Fibroblast of lung (primary cell): ENCODE measurements around the gene YIF1A. TPM values are rescaled to one million over a fixed set of nuclear protein-coding genes. Genes with fewer than 3 reads are reported as not detected.
A peak's percentile ranks its signal among the peaks of the same experiment; 100 is the strongest.
"Not testable (repeated sequence)": the region's sequence is repeated elsewhere in the genome, so short reads cannot be mapped to it uniquely, and the experiment has no call there.

Experiments
- DNase-seq, 2 donors: peaks; one replicate each; pipeline versions ENCODE4 v3.0.0 to v3.0.0-alpha.2; 2010; ENCODE audit warnings: low read depth in 2 of 2
- H2AFZ ChIP-seq: 2 replicates; pipeline ENCODE4 v1.5.1; 2012; ENCODE audit warnings: low read length, control low read depth, inconsistent platforms
- H3K27ac ChIP-seq: 2 replicates; pipeline ENCODE4 v1.5.1; 2011; ENCODE audit warnings: low read length, control low read depth; ENCODE audit not compliant: insufficient read depth
- H3K27me3 ChIP-seq: 2 replicates; pipeline ENCODE4 v1.5.1; 2011; ENCODE audit warnings: mild to moderate bottlenecking, low read length; ENCODE audit not compliant: control insufficient read depth, insufficient read depth
- H3K36me3 ChIP-seq: 2 replicates; pipeline ENCODE4 v1.5.1; 2011; ENCODE audit warnings: low read length; ENCODE audit not compliant: control insufficient read depth, insufficient read depth
- H3K4me1 ChIP-seq: 2 replicates; pipeline ENCODE4 v1.5.1; 2011; ENCODE audit warnings: low read length; ENCODE audit not compliant: control insufficient read depth, insufficient read depth; ENCODE audit errors: extremely low read depth
- H3K4me2 ChIP-seq: 2 replicates; pipeline ENCODE4 v1.5.1; 2011; ENCODE audit warnings: low read length, control low read depth; ENCODE audit not compliant: insufficient read depth; ENCODE audit errors: extremely low read depth
- H3K4me3 ChIP-seq, 4 experiments: fragments of 200-600 bp in 1 of 4; sonication (generic) in 1 of 4; replicated peaks in 1 of 4; 2 replicates each; pipeline ENCODE4 v1.5.1; 2011 to 2016; ENCODE audit warnings: low read length in 4 of 4, low read depth in 3 of 4, mild to moderate bottlenecking in 3 of 4, control low read depth in 2 of 4, inconsistent platforms in 1 of 4, mixed read lengths in 1 of 4; ENCODE audit not compliant: insufficient read depth in 1 of 4; ENCODE audit errors: control extremely low read depth in 1 of 4
- H3K79me2 ChIP-seq: 2 replicates; pipeline ENCODE4 v1.5.1; 2012; ENCODE audit warnings: mild to moderate bottlenecking, low read length, inconsistent platforms; ENCODE audit not compliant: control insufficient read depth, insufficient read depth
- H3K9ac ChIP-seq: 2 replicates; pipeline ENCODE4 v1.5.1; 2011; ENCODE audit warnings: mild to moderate bottlenecking, low read length, control low read depth; ENCODE audit not compliant: insufficient read depth
- H3K9me3 ChIP-seq: 2 replicates; pipeline ENCODE4 v1.5.1; 2012; ENCODE audit warnings: low read depth, low read length; ENCODE audit not compliant: control insufficient read depth, insufficient read depth
- H4K20me1 ChIP-seq: 2 replicates; pipeline ENCODE4 v1.5.1; 2011; ENCODE audit warnings: low read length; ENCODE audit not compliant: control insufficient read depth, insufficient read depth; ENCODE audit errors: extremely low read depth
- CTCF ChIP-seq, 2 donors: IDR thresholded peaks in 1 of 2; conservative IDR thresholded peaks in 1 of 2; 1 replicate in 1 of 2; 2 replicates in 1 of 2; pipeline ENCODE4 v1.5.1; 2011 to 2012; ENCODE audit warnings: low read length in 2 of 2, control low read depth in 1 of 2, inconsistent platforms in 1 of 2, low read depth in 1 of 2, mild to moderate bottlenecking in 1 of 2
- EZH2 ChIP-seq: IDR thresholded peaks from 2 replicates; pipeline ENCODE4 v1.5.1; 2012; ENCODE audit warnings: low read length, control low read depth, mild to moderate bottlenecking; ENCODE audit errors: missing control alignments
- polyA plus RNA-seq, 2 donors: library from polyadenylated mRNA; depleted of rRNA in 1 of 2; stranded (reverse) in 1 of 2; unstranded in 1 of 2; fragments of >200 nt; gene quantifications; 2 replicates each; pipeline ENCODE4 v1.2.1, GENCODE V29; 2011 to 2012; ENCODE audit warnings: missing spikeins in 1 of 2
- total RNA-seq: library from RNA; depleted of rRNA; stranded (reverse); fragments of >200 nt; gene quantifications from 2 replicates; pipeline ENCODE4 v1.2.1, GENCODE V29; 2014

The YIF1A gene
- total and polyA plus RNA-seq, 2 donors (not counting 1 experiment from before 2014, with no cell fraction given): 160 to 167 TPM

GRCh38 chr11:66312549-66313320 is 23.8 kb upstream of the YIF1A start:
- H3K4me1 ChIP-seq: peaks cover 6% of the 10 kb centered on the region
- peaks cover 7% of the 10 kb centered on the region for H3K36me3 ChIP-seq
- H3K79me2 ChIP-seq: peaks cover 33% of the 10 kb centered on the region
- H3K9ac ChIP-seq: peak overlapping the region; percentile 85
- peak; percentile 98 to 99 for DNase-seq
- H3K4me3 ChIP-seq: peak overlapping the region; percentile 66 to 90 (median 82)
- H3K27ac ChIP-seq: peak overlapping the region; percentile 97
- H2AFZ ChIP-seq: peak overlapping the region; percentile 56
- H3K9me3 ChIP-seq: no peaks in the 10 kb centered on the region
- H4K20me1 ChIP-seq: no peaks in the 10 kb centered on the region
- TF ChIP-seq EZH2 (no peak), CTCF (conservative IDR thresholded peaks at IDR 0.05 in 1 of 2, IDR thresholded peaks at IDR 0.05 in 1 of 2; ENCODE audit: low read depth in 1 of 2, low read length in 2 of 2) (no peak)
- H3K4me2 ChIP-seq: peak overlapping the region; percentile 99
- no peaks in the 10 kb centered on the region for H3K27me3 ChIP-seq

DNA sequence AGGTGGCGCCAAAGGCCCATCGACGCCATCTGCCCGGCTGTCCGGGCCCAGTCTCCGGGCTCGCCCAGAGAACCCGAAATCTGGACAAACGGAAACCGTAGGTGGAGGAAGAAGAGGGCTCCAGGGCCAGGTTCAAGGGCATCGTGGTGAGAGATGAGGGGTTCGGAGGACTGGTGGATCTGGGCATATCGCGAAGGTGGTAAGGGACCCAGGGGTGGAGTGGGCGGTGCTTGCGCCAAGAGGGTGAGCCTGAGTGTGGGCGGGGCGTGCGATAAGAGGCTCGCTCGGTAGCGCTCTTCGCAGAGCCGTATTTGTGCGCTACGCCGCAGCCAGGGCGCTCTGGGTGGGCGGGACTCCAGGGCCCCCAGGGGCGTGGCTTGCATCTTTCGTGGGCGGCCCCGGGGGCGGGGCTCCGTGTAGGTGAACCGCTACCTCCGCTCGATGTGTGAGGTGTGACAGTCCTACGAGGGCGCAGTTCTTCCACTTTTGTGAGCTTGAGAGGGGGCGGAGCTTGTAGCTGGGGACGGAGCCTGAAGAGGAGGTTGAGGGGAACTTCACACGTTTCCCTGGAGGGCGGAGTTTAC is 23.1 kb upstream of the YIF1A start:
- H2AFZ ChIP-seq: peak overlapping the region; percentile 56
- H3K4me3 ChIP-seq: peak overlapping the region; percentile 13 to 71 (median 42)
- peaks cover 7% of the 10 kb centered on the region for H3K36me3 ChIP-seq
- H3K27me3 ChIP-seq: no peaks in the 10 kb centered on the region
- H3K4me1 ChIP-seq: no peaks in the 10 kb centered on the region
- no peaks in the 10 kb centered on the region for H4K20me1 ChIP-seq
- no peaks in the 10 kb centered on the region for H3K9me3 ChIP-seq
- peaks cover 33% of the 10 kb centered on the region for H3K79me2 ChIP-seq
- DNase-seq: peak; percentile 92 to 94
- H3K27ac ChIP-seq: peak overlapping the region; percentile 84
- H3K9ac ChIP-seq: peak overlapping the region; percentile 35
- TF ChIP-seq EZH2 (no peak), CTCF (conservative IDR thresholded peaks at IDR 0.05 in 1 of 2, IDR thresholded peaks at IDR 0.05 in 1 of 2; ENCODE audit: low read depth in 1 of 2, low read length in 2 of 2) (peak; percentile 79 to 86)
- peak overlapping the region; percentile 49 for H3K4me2 ChIP-seq

DNA sequence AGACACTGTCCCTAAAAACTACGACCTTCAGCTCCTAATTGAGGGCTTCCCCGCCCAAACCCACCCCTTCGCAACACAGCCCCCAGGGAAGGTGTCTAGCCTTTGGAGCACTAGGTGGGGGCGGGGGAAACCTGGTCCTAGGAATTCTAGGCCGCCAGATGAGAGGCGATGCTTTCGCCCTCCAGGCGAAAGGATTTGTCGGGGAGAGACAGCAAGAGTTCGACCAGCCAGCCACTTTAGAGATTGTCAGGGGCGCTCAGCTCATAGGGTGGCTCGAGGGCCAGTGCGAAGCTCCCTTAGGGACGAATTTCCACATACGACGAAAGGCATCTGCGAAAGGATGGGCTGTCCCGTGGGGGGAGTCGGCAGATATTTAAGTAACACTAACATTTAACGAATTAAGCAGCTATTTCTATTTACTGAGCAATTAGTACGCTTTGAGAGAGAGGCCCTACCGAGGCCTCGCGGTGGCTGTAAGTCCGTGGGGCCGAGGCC is 22.6 kb upstream of the YIF1A start:
- Histone ChIP-seq H3K9ac (no peak overlapping the region), H2AFZ (no peak overlapping the region), H3K27ac (peak overlapping the region; percentile 84), H3K4me2 (peak overlapping the region; percentile 49), H3K4me3 (peak overlapping the region in 3 of 4 experiments; percentile 13 to 71 (median 63)), H3K79me2 (peaks cover 30% of the 10 kb centered on the region), H4K20me1 (no peaks in the 10 kb centered on the region), H3K27me3 (no peaks in the 10 kb centered on the region), H3K36me3 (peaks cover 7% of the 10 kb centered on the region), H3K9me3 (no peaks in the 10 kb centered on the region), H3K4me1 (no peaks in the 10 kb centered on the region)
- no peak for DNase-seq
- TF ChIP-seq CTCF (conservative IDR thresholded peaks at IDR 0.05 in 1 of 2, IDR thresholded peaks at IDR 0.05 in 1 of 2; ENCODE audit: low read depth in 1 of 2, low read length in 2 of 2): no peak
- TF ChIP-seq EZH2: no peak

GRCh38 chr11:66310803-66311440 is 22.0 kb upstream of the YIF1A start:
- not testable (repeated sequence) for H3K4me3 ChIP-seq, H3K27ac ChIP-seq, H3K4me1 ChIP-seq, DNase-seq, H3K4me2 ChIP-seq, H3K9me3 ChIP-seq, H4K20me1 ChIP-seq, H3K27me3 ChIP-seq, H3K9ac ChIP-seq, H2AFZ ChIP-seq, H3K36me3 ChIP-seq
- peaks cover 24% of the 10 kb centered on the region for H3K79me2 ChIP-seq
